GM21390 (cell line): Measurements from ENCODE around the gene XCL1.

Source experiments
- ATAC-seq: cut with Tn5 transposase; IDR thresholded peaks from one replicate; pipeline ENCODE4 v1.9.1; 2021; ENCODE audit not compliant: unreplicated experiment

Gene XCL1

DNA sequence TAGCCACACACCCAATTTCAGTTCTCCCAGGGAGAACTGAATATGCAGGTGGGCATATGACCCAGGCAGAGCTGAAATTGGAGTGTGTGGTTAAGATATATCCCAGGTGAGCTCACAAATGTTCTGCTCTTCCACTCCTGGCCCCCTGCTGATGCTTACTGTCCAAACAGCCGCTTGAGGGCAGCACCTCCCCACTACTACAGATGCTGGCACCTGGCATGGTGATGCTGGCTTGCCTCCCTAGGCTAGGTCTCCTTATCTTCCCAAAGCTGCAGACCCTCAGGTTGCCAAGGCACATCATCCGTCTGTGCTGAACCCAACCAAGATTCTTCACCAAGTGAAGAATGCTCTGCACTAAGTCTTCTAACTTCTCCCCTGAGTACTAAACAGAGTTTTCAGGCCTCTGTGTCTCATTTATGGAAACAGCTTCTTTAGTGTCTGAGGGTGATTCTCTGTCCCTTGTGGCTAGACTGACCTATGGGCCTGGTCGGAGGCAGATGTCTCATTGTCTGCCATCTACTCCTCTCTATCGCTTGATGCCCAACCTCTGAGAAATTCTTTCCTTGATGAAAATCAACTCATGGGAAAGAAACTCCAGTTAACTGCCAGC is 27.2 kb downstream of the XCL1 start:
- ATAC-seq, result peak; percentile 80

DNA sequence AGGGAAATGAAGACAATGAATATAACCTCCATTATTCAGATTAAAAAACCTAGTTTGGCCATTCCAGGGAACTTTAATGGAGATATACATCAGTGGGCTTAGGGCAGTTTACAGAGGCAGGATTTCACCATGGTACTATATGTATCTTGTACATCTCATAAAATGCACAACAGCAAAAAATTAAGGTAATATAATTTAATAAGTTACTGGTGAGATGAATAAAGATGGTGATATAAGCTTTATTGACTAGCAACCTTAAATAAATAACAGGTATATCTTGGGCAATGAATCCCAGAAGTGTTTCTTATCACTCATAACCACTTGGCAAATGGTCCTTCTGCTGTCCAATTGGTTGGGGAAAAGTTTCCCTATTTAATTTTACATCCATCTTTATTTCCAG is 29.0 kb downstream of the XCL1 start:
- no peak for ATAC-seq

DNA sequence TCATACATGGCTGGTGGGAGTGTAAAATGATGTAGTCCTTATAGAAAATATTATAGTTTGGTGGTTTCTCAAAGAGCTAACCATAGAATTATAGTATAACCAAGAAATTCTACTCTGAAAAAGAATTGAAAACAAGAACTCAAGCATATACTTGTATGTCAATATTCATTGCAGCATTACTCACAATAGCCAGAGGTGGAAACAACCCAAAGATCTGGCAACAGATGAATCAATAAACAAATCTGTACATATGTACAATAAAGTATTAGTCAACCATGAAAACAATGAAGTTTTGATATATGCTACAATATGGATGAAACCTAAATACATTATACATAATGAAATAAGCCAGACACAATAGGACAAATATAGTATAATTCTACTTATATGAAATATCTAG is 29.7 kb downstream of the XCL1 start:
- ATAC-seq, result no peak

DNA sequence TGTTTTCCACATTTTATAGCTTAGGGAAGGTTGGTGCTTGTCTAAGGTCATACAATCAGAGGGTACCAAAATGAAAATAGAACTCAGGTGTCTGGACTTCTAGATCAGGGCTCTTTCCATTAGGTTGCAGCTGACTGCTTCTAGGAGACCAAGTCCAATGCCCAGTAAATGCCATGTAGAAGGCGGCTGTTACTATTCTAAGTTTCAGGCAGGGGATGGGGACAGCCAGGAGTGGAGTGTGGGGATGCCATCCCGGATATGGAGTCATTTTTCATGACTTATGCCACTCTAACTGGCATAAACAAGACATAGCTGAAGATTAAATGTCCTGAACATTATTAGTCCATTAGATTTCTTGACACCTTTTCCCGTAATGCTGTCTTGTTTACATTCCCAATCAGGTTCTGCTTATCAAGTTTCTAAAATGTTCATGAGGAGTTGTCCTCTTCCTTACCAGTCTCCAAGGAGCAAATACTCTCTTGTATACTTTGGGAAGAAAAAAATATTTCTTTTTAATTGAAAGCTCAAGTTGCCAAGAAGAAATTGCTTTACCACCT is 31.5 kb downstream of the XCL1 start:
- no peak for ATAC-seq

DNA sequence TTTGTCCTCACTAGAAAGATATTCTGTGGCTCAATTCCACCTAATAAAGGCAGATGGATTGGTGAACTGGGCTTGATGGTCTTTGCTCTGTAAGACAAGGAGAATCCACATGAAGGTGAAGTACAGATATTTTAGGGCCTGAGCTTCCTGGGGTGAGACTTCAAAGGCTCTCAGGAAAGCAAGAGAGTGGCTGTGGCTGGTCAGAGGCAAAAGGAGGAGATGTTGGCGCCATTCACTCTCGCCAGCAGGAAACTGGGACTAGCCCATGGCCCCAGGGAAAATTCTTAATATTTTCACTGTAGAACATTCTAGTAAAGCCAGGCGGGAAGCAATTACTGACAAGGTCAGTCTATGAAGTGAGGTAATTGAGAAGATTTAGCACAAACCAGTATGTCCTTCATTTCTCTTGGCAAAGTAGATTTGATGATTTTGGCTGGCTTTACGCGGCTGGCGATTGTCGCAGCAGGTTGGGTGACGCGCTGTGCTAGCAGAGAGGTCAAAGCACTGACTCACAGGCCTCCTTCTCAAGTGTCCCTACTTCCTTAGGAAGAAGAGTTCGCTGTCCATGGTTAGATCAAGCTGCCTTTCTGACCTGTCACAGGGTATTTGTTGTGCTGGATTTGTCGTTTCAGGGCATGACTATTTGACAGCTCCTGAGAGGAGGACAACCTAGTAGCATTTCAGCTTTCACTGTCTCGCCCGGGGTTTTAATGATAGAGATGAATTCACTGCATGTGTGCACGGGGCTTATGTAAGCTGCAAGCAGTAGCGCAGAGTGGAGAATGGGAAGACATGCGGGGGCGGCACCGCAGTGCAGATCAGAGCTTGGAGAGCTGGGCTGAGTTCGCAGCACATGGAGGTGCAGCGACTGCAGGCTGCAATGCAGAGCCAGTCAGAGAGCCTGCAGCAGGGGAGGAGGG is 32.7 kb downstream of the XCL1 start:
- ATAC-seq, result no peak

DNA sequence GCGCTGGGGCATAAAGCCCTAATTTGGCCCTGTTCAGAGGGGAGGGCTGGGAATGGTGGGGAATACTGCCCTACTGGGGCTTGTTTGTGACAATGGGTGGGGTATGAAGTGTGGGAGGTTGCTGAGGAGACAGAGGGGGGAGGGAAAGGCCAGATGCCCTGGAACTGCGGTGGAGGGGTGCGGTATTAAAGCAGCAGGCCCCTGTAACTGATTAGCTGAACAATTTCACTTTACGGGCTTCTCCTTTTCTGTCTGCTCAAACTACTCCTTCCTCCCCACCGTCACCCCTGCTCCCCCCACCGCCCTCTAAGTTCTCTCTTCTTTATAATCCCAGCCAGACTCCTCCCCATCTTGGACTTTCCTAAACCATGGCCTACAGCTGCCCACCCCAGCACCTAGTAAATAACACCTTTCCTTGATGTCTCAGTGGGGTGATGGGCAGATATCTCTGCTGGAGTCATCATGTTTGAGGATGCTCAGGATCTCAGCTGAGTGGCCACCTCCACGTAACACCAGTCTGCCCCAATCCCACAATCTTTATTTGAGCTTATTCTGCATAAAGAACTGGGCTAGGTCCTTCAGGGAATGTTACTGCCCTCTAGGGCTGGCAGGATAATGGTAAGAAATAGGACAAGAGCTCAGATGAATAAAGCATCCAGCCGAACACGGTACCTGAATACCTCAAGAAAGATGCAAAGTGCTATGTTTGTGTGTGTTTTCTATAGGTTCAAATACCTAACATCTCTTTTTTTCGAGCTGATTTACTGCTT is 33.5 kb downstream of the XCL1 start:
- no peak for ATAC-seq

DNA sequence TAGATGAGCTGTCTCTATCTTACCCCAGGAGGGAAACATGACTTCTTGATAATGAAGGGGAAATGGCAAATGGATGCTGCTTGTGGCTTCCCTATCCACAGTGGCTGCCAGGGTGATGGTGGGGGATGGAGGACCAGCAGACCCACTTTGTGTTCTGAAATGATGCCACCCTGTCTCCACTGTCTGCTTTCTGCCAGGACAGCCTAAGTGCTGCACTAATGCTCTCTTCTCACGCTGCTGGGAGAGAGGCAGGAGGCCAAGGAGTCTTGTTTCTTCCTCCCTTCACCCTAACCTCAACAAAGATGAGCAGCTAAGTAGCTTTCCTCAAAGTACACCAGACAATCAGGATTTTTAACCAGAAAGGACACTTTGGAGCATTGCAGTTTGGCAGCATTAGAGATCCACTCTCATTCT is 36.6 kb downstream of the XCL1 start:
- no peak for ATAC-seq

DNA sequence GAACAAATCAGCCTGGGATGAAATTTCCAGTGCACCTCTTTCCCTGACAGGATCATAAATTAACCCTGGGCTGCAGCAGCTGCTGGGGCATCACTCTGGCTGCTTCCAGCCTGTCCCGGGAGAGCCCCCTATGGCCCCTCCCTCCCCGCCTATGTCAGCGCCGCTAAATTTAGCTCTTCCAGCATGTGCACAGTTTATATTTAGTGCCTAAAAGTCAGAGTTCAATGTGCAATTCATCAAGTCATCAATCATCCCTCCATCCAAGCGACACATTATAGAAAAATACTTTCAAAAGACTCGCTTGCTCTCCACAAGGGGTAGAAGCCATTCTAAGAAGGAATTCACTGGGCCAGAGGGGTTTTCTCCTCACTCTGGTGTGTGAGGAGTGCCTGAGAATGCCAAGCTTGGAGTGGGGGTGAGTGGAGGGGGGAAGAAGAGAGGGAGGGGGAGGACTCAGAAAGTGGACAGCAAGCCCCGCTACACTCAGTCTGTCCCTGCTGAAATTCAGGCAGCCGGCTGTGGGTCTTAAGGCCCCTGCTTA is 37.4 kb downstream of the XCL1 start:
- ATAC-seq, result no peak

DNA sequence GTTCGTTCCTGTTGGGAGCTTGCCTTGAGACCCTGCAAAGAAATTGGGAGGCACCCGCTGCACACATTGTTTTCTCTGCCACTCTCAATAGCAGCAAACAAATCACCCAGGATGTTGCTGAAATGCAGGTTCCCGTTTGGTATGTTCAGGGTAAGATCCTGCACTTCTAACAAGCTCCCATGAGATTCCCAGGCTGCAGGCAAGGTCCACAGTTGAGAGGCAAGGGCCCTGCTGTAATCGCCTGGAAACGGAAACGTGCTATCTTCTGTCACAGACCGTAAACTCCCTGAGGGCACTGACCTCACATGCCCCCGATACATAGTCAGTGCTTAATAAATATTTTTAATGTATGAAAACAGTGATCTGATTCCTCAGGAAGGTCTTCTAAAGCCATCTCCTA is 37.8 kb downstream of the XCL1 start:
- no peak for ATAC-seq

DNA sequence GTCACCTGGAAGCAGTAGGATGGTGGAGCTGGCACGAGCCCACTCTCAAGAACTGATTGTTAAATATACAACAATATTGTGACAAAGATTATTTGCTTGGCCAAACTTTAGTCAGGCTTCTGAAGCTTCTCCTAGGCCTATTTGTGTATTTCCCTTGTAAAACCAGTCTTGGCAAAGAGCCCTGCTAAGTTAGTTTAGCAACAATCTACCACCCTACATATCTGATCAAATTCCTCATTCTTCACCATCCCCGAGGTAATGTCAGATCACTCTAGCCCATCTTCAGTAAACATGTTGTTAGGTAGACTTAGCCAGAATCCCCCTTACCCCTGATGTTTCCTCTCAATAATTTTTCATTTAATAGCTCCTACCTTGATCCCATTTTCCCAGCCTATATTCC is 39.6 kb downstream of the XCL1 start:
- no peak for ATAC-seq

DNA sequence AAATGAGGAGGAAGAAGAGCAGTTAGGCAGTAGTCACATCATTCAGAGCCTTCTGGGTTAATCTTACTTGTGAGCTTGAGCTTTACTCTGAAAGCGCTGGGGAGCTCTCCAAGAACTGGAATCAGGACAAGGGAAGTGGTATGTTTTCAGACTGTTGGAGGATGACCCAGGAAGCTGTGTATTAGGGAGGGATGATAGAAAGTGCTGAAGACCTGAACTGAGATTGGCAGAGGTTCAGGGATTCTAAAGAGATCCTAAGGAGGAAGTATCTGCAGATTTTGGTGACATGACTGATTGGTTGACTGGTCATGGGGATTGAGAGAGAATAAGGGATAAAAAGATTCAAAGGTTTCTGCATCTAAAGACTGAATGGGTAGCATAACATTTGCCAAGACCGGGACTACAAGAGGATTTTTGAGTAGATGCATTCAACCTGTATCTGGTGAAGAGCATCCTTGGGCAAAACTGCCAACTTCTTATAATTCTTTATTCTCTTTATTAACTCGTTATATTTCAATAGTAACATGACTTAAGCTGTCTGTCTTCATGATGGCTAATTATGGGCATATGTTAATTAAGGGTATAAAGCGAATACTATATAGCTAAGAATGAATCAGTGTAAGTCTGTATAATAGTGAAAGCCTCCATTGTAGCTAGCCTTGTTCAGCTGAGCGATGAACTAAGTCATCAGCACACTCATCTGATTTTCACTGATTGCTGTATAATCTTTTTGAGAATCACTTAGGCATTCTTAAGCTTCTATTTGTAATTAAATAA is 41.8 kb downstream of the XCL1 start:
- ATAC-seq, result no peak

DNA sequence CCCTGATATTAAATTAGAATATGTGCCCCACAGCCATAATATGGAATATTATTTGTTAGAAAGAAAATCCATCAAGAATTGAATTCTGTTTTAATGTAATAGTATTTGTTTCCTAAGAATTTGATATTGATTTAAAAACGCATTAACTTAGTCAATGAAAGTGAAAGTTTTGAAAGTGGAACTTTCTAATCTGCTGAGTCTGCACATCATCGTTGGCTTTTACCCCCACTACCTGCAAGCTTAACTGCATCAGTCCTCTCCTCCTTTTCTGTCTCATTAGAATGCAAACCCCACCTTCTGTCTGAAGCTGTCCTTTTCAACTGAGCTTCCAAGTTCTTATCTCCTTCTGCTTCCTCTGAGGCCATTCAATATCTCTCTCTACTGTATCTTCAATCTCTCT is 42.5 kb downstream of the XCL1 start:
- ATAC-seq, result no peak

DNA sequence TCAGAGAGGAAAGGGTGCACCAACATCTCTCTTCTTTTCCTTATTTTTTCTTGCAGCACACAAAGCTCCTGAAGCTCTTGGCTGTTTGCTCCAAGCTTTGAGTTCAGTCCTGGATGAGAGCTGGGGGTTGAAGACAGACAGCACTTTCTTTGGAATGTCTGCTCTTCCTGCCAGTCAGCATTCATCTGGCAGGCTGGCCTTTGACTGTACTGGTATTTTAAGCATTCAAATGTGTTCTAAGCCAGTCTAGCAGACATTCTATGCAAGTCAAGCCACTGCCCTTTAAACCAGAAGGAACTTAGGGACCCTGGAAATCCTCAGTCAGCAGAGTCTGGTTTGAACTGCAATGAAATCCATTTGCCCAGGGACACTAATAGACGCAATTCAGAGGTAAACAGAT is 45.0 kb downstream of the XCL1 start:
- ATAC-seq, result no peak

DNA sequence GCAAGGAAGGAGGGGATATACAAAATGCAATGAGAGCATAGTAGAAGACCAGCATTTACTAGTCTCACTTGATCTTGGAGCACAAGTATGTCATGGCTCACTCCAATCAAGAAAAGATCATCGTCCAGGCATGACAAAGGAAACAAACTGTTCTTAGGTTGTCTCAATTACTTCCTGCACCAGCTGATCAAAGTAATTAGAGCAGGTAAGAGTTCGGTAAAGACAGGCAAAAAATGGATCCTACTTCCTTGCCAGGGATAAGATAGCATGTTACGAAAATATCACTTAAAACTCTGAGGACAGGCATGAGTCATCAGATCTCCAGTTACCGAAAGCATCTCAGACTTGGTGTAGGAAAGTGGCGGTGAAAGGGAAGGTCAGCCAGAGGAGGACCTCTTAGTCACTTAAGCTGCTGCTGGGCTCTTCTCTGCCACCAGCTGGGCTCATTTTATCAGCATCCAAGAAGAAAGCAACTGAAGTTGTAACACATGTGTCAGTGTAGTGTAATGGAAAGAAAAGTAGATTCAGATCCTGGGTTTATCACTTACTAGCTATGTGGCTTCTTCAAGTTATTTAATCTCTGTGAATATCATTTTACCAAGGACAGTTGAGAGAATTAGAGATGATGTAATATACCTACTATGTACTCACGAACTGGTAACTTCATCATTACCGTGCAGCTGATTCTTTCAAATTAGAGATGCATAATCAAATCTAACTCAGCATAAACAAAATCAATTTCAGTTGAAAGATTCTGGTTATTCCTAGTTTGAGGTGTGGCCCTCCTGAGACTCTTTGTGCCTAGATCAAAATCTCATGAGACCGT is 46.8 kb downstream of the XCL1 start:
- no peak for ATAC-seq

DNA sequence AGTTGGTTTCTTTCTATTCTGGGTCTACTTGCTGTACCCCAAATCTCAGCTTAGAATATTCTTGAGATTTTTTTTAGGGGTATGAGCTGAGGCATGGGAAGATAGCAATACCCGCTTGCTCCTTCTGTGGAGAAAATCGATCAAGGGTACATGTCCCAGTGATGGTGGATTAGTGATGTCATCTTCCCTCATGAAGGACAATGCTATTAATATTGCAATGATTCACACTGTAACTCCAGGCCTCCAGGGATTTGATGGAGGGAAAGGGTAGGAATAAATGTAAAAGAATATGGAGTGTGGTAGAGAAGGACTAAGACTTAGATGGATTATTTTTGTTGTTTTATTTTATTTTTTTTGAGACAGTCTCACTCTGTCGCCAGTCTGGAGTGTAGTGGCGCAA is 47.4 kb downstream of the XCL1 start:
- no peak for ATAC-seq

DNA sequence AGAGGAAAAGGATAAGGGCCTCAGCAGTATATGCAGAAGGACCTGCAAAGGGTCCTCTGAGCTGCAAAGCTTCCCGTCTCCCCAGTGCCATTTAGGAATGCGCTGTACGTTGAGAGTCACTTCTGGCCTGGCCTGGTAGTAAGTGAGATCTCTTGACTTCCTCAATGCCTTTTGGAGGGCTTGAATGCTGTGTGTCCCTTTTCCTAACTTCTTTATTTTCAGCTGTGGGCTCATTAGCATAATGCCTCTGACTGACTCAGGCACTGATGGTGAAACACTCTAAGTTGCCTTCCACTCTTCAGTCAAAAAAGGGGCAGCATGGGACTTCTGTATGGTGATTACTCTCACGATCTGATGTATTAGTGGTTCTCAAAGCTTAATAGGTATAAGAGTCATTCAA is 49.9 kb downstream of the XCL1 start:
- no peak for ATAC-seq

DNA sequence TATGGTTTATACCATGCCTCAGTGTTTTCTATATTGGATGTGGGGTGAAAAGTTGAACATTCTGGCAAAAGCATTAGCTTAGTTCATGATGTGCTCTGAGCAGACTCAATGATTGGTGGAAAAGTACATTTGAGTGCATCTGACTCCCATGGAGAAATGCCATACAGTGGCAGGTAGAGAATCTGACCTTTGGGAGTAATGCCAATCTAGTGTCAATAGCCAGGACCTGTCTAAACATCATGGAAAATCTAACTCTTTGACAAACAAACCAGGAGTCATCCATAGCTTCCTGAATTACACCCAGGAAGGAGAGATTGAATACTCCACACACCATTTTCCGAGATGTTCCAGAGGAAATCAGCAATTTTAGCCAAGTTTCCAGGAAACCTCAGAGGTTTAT is 51.0 kb downstream of the XCL1 start:
- no peak for ATAC-seq

DNA sequence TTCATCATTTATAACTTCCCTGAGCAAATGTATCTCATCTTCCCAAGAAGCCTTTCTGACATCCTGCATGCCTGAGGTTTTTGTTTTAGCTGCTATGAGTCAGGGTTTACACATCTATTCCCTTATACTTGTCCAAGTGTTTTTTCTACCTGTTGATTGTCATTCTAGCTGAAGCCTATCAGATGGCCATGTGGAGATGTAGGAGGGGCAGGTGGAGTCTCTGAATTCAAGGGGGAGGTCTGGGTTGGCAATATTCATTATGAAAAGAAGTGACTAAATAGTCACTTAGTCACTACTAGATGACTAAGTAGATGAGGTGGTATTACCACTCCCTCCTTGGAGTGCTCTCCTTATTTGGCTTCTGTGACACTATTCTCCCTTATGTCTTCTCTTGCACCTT is 52.4 kb downstream of the XCL1 start:
- ATAC-seq, result no peak

DNA sequence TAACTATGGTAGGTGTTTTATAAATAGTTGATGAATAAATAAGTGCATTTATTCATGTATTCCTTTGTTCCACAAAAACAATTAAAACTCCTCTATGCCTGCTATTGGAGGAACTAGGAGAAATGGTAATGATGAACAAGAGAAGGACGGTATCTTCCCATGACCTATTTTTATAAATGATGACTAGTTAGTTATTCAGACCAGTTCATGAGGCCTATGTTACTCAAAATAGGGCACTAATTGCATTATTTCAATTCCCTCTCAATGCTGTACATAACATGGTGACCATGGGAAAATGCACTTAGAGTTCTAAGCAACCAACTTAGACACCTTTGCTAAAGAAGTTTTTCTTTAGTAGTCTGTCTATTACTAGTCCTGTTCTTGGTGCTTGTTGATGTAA is 53.1 kb downstream of the XCL1 start:
- ATAC-seq, result no peak
